ENCODE measurements around the gene PCF11.
"Not testable (repeated sequence)": the region's sequence is repeated elsewhere in the genome, so short reads cannot be mapped to it uniquely, and the experiment has no call there.

DNA sequence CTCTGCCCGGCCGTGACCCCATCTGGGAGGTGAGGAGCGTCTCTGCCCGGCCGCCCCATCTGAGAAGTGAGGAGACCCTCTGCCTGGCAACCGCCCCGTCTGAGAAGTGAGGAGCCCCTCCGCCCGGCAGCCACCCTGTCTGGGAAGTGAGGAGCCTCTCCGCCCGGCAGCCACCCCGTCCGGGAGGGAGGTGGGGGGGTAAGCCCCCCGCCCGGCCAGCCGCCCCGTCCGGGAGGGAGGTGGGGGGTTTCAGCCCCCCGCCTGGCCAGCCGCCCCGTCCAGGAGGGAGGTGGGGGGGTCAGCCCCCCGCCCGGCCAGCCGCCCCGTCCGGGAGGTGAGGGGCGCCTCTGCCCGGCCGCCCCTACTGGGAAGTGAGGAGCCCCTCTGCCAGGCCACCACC is 23.7 kb upstream of the PCF11 start:
- TF ChIP-seq POLR2A, POLR2AphosphoS5, TAF1 (IDR thresholded peaks at IDR 0.05; ENCODE audit: low read depth, low read length): not testable (repeated sequence)
